Measurements from ENCODE around the gene PPP6R1.

Gene PPP6R1

GRCh38 chr19:55226273-55226672 is 32.5 kb downstream of the PPP6R1 start:
- TF ChIP-seq EGR1 (IDR thresholded peaks at IDR 0.05) = no peak
- TF ChIP-seq RAD21 (IDR thresholded peaks at IDR 0.05; ENCODE audit: low read depth) = no peak
- TF ChIP-seq ZBTB7A (IDR thresholded peaks at IDR 0.05; ENCODE audit: low read depth) = no peak
- TF ChIP-seq TCF12 (IDR thresholded peaks at IDR 0.05; ENCODE audit: low read depth) = no peak
- no peak for TF ChIP-seq TAF1 (IDR thresholded peaks at IDR 0.05; ENCODE audit: low read depth)
- TF ChIP-seq NFIC (IDR thresholded peaks at IDR 0.05) = no peak
- TF ChIP-seq, protein P1, sequence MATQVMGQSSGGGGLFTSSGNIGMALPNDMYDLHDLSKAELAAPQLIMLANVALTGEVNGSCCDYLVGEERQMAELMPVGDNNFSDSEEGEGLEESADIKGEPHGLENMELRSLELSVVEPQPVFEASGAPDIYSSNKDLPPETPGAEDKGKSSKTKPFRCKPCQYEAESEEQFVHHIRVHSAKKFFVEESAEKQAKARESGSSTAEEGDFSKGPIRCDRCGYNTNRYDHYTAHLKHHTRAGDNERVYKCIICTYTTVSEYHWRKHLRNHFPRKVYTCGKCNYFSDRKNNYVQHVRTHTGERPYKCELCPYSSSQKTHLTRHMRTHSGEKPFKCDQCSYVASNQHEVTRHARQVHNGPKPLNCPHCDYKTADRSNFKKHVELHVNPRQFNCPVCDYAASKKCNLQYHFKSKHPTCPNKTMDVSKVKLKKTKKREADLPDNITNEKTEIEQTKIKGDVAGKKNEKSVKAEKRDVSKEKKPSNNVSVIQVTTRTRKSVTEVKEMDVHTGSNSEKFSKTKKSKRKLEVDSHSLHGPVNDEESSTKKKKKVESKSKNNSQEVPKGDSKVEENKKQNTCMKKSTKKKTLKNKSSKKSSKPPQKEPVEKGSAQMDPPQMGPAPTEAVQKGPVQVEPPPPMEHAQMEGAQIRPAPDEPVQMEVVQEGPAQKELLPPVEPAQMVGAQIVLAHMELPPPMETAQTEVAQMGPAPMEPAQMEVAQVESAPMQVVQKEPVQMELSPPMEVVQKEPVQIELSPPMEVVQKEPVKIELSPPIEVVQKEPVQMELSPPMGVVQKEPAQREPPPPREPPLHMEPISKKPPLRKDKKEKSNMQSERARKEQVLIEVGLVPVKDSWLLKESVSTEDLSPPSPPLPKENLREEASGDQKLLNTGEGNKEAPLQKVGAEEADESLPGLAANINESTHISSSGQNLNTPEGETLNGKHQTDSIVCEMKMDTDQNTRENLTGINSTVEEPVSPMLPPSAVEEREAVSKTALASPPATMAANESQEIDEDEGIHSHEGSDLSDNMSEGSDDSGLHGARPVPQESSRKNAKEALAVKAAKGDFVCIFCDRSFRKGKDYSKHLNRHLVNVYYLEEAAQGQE (IDR thresholded peaks at IDR 0.05; ENCODE audit: low read depth) = no peak
- TF ChIP-seq USF1 (IDR thresholded peaks at IDR 0.05) = no peak
- no peak for TF ChIP-seq TEAD4 (IDR thresholded peaks at IDR 0.05)
- TF ChIP-seq, protein P2, sequence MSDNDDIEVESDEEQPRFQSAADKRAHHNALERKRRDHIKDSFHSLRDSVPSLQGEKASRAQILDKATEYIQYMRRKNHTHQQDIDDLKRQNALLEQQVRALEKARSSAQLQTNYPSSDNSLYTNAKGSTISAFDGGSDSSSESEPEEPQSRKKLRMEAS (IDR thresholded peaks at IDR 0.05) = no peak

DNA sequence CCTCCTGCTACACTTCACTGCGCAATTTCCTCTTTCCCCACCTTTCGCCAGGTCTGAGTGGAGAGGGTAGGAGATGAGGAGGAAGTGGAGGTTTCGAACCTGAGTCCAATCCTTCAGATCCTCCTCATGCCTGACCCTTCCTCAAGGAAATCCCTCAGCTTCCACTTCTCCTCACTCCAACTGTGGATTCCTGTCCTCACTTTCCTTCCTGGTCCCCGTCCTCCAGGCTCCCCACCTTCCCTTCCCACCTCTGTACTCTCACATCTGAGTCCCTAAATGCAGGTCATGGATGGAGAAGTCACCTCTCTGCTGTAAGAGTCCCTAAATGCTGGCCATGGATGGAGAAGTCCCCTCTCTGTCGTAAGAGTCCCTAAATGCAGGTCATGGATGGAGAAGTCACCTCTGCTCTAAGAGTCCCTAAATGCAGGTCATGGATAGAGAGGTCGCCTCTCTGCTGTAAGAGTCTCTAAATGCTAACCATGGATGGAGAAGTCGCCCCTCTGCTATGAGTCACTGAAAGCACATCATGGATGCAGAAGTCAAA is 33.3 kb downstream of the PPP6R1 start:
- TF ChIP-seq, protein P1 (IDR thresholded peaks at IDR 0.05; ENCODE audit: low read depth) = no peak
- TF ChIP-seq EP300 (IDR thresholded peaks at IDR 0.05; ENCODE audit: borderline replicate concordance) (no peak), TCF12 (IDR thresholded peaks at IDR 0.05; ENCODE audit: low read depth) (no peak), FOXM1 (IDR thresholded peaks at IDR 0.05; ENCODE audit: borderline replicate concordance, low read depth) (no peak), CREB1 (IDR thresholded peaks at IDR 0.05; ENCODE audit: low read depth) (no peak), RAD21 (IDR thresholded peaks at IDR 0.05; ENCODE audit: low read depth) (no peak), CEBPB (IDR thresholded peaks at IDR 0.05) (no peak), YY1 (IDR thresholded peaks at IDR 0.05; ENCODE audit: low read depth) (no peak), NFIC (IDR thresholded peaks at IDR 0.05) (no peak), TEAD4 (IDR thresholded peaks at IDR 0.05) (no peak), USF1 (IDR thresholded peaks at IDR 0.05) (no peak), TAF1 (IDR thresholded peaks at IDR 0.05; ENCODE audit: low read depth) (no peak), EGR1 (IDR thresholded peaks at IDR 0.05) (no peak), ZBTB7A (IDR thresholded peaks at IDR 0.05; ENCODE audit: low read depth) (no peak)
- TF ChIP-seq, protein P2 (IDR thresholded peaks at IDR 0.05) = no peak

DNA sequence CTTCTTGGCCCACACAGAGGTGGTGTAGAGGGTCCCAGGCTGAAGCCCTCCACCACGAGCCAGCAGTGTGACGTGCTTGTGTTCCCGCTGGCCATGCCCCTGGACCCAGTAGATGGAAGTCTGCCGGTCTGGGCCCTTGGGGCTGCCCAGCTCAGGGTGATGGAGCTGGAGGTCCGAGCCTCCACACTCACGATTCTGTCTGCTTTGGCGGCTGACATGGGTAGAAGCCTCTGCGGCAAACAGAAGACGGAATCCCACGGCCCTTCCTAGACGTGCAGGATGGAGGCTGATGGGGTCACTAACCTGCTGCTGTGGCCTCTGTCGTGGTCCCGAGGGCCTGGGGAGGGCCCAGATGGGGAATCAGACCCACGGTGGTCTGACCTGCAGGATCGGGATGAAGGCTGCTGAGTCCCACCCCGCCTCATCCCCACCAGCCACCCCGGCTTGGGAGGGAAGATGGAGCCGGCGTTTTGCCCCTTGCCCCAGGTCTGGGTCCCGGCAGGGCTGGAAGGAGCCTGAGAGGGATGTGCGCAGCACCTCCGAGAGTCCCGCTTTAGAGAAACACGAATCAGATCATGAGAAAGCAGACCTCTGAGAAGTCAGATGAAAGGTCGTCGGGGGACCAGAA is 34.7 kb downstream of the PPP6R1 start:
- TF ChIP-seq CREB1 (IDR thresholded peaks at IDR 0.05; ENCODE audit: low read depth) (no peak), EP300 (IDR thresholded peaks at IDR 0.05; ENCODE audit: borderline replicate concordance) (no peak), FOXM1 (IDR thresholded peaks at IDR 0.05; ENCODE audit: borderline replicate concordance, low read depth) (no peak)

DNA sequence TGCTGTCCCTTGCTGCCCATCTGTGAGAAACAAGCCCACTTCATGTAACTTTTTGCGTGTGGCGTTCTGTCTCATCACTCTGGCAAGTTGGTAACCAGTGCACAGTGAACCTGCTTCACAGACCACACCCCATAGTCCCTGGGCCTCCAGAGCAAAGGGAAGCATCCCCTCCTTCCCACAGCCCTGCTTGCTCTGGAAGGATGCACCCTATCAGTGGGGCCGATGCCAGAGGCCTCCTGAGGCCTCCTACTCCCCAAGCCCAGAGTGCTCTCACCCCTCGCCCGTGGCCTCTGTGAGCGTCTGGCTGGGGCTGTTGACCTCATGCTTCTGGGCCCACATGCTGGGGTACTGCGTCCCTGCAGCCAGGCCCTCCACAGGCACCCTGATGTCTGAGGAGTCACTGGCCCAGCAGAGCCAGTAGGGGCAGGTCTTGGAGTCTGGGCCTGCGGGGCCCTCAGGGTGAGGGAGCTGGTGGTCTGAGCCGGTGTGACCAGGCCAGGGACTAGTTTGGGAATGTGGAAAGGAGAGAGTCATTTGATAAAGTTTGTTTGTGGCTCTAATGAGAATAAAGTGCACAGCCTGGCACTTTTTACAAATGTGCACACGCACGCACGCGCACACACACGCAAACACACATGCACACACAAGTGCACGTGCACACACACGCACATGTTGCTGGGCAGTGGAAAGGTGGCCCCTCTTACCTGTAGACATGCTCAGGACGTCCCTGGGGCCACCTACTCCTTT is 35.4 kb downstream of the PPP6R1 start:
- no peak for TF ChIP-seq CREB1 (IDR thresholded peaks at IDR 0.05; ENCODE audit: low read depth)
- TF ChIP-seq NFIC (IDR thresholded peaks at IDR 0.05) = no peak
- no peak for TF ChIP-seq TEAD4 (IDR thresholded peaks at IDR 0.05)
- TF ChIP-seq, protein P2 (IDR thresholded peaks at IDR 0.05) = no peak
- TF ChIP-seq TCF12 (IDR thresholded peaks at IDR 0.05; ENCODE audit: low read depth) = no peak
- no peak for TF ChIP-seq FOXM1 (IDR thresholded peaks at IDR 0.05; ENCODE audit: borderline replicate concordance, low read depth)
- TF ChIP-seq ZBTB7A (IDR thresholded peaks at IDR 0.05; ENCODE audit: low read depth) = no peak
- no peak for TF ChIP-seq EP300 (IDR thresholded peaks at IDR 0.05; ENCODE audit: borderline replicate concordance)
- TF ChIP-seq, protein P1 (IDR thresholded peaks at IDR 0.05; ENCODE audit: low read depth) = no peak
- TF ChIP-seq CEBPB (IDR thresholded peaks at IDR 0.05) = no peak
- no peak for TF ChIP-seq YY1 (IDR thresholded peaks at IDR 0.05; ENCODE audit: low read depth)
- no peak for TF ChIP-seq USF1 (IDR thresholded peaks at IDR 0.05)
- no peak for TF ChIP-seq TAF1 (IDR thresholded peaks at IDR 0.05; ENCODE audit: low read depth)
- no peak for TF ChIP-seq RAD21 (IDR thresholded peaks at IDR 0.05; ENCODE audit: low read depth)
- TF ChIP-seq EGR1 (IDR thresholded peaks at IDR 0.05) = no peak

Measured in Ishikawa (cell line).